ENCODE data around the gene ZNF286A. TPM values are rescaled to one million over a fixed set of nuclear protein-coding genes. Genes with fewer than 3 reads are reported as not detected.

The ZNF286A gene
- polyA plus RNA-seq, 3 donors = 2.3 to 3.2 (median 2.9) TPM

DNA sequence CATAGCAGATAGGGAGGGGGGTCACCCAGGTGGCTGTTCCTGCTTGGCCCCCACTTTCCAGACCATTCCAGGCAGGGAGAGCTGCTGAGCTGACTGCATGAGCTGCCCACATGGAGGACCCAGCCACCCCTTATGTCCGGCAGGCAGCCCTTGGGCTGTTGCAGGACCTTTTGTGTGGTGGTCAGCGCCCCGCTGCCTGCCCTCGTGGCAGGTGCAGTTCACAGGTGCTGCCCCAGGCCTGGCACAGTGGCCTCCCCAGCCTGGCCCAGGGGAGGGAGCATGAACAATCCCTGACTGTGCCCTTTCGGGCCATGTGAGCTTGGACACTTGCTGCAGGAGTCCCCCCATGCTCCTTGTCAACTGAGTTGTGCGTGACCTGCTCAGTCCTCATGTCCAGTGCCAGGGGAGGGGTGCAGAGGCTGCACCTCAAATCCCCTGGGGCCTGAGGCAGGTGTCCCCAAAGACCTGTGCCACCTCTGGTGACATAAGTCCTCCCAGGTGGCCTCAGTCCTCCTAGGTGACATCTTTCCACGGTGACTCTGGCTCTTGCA is 41.1 kb downstream of the ZNF286A start:
- 98% methylated on average over 7 of the region's 7 CpGs for WGBS (ENCODE audit: insufficient coverage)

GRCh38 chr17:15741624-15742023 is 42.1 kb downstream of the ZNF286A start:
- intact Hi-C loops (cut with micrococcal nuclease) = no loop called here
- H3K4me3 ChIP-seq (replicated peaks in 1 of 3; ENCODE audit: low read depth in 2 of 3, low read length in 3 of 3) = no peak overlapping the region
- 93% methylated on average over 2 of the region's 9 CpGs for WGBS (ENCODE audit: insufficient coverage)

More for the DNA sequence above, 41.1 kb downstream of the ZNF286A start:
- no peak overlapping the region for H3K4me2 ChIP-seq (replicated peaks; ENCODE audit: extremely low read depth, low read length, poor library complexity, severe bottlenecking)
- Mint-ChIP-seq H3K4me1 (no peaks in the 10 kb centered on the region), H3K27me3 (ENCODE audit: low read depth in 3 of 3) (peaks cover 2 to 5% (median 5%) of the 10 kb centered on the region in 3 donors), H3K36me3 (no peaks in the 10 kb centered on the region), H3K9me3 (peaks cover 0 to 21% (median 5%) of the 10 kb centered on the region in 7 donors), H3K27ac (no peak overlapping the region), H3K4me3 (no peak overlapping the region)
- H3K27me3 ChIP-seq (ENCODE audit: control insufficient read depth in 2 of 2, insufficient read depth in 2 of 2, low read length in 2 of 2) = no peaks in the 10 kb centered on the region
- no peaks in the 10 kb centered on the region for H3K9me3 ChIP-seq (replicated peaks in 1 of 2; ENCODE audit: control insufficient read depth in 1 of 2, insufficient read depth in 1 of 2, low read length in 2 of 2)
- no peak for DNase-seq
- H2AFZ ChIP-seq (ENCODE audit: insufficient read depth, low read depth, low read length, poor library complexity, severe bottlenecking) = no peak overlapping the region
- H3K27ac ChIP-seq (ENCODE audit: low read depth in 1 of 2, low read length in 2 of 2) = no peak overlapping the region
- H3K4me1 ChIP-seq (ENCODE audit: control insufficient read depth in 1 of 2, insufficient read depth in 2 of 2, low read length in 2 of 2) = no peaks in the 10 kb centered on the region
- no peaks in the 10 kb centered on the region for H3K79me2 ChIP-seq (ENCODE audit: insufficient read depth, low read length)
- H3K36me3 ChIP-seq (replicated peaks in 1 of 2; ENCODE audit: control insufficient read depth in 1 of 2, insufficient read depth in 2 of 2, low read length in 2 of 2) = no peaks in the 10 kb centered on the region
- no peak overlapping the region for H3K9ac ChIP-seq (ENCODE audit: insufficient read depth, low read length, poor library complexity, severe bottlenecking)
- TF ChIP-seq, protein P1, sequence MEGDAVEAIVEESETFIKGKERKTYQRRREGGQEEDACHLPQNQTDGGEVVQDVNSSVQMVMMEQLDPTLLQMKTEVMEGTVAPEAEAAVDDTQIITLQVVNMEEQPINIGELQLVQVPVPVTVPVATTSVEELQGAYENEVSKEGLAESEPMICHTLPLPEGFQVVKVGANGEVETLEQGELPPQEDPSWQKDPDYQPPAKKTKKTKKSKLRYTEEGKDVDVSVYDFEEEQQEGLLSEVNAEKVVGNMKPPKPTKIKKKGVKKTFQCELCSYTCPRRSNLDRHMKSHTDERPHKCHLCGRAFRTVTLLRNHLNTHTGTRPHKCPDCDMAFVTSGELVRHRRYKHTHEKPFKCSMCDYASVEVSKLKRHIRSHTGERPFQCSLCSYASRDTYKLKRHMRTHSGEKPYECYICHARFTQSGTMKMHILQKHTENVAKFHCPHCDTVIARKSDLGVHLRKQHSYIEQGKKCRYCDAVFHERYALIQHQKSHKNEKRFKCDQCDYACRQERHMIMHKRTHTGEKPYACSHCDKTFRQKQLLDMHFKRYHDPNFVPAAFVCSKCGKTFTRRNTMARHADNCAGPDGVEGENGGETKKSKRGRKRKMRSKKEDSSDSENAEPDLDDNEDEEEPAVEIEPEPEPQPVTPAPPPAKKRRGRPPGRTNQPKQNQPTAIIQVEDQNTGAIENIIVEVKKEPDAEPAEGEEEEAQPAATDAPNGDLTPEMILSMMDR (IDR thresholded peaks at IDR 0.05) = no peak
- H3K4me3 ChIP-seq (replicated peaks in 1 of 3; ENCODE audit: low read depth in 2 of 3, low read length in 3 of 3) = no peak overlapping the region
- H4K20me1 ChIP-seq (ENCODE audit: insufficient read depth, low read length) = no peaks in the 10 kb centered on the region
- intact Hi-C loops (cut with micrococcal nuclease) = no loop called here

More at GRCh38 chr17:15741624-15742023, 42.1 kb downstream of the ZNF286A start:
- no peak overlapping the region for H3K27ac ChIP-seq (ENCODE audit: low read depth in 1 of 2, low read length in 2 of 2)
- no peak overlapping the region for H3K9ac ChIP-seq (ENCODE audit: insufficient read depth, low read length, poor library complexity, severe bottlenecking)
- Mint-ChIP-seq H3K27me3 (ENCODE audit: low read depth in 3 of 3) (peaks cover 5 to 6% (median 5%) of the 10 kb centered on the region in 3 donors), H3K4me1 (no peaks in the 10 kb centered on the region), H3K27ac (no peak overlapping the region), H3K4me3 (no peak overlapping the region), H3K36me3 (no peaks in the 10 kb centered on the region), H3K9me3 (peaks cover 0 to 19% (median 5%) of the 10 kb centered on the region in 7 donors)
- no peak for DNase-seq
- H3K36me3 ChIP-seq (replicated peaks in 1 of 2; ENCODE audit: control insufficient read depth in 1 of 2, insufficient read depth in 2 of 2, low read length in 2 of 2) = no peaks in the 10 kb centered on the region
- H4K20me1 ChIP-seq (ENCODE audit: insufficient read depth, low read length) = no peaks in the 10 kb centered on the region
- H3K4me2 ChIP-seq (replicated peaks; ENCODE audit: extremely low read depth, low read length, poor library complexity, severe bottlenecking) = no peak overlapping the region
- H2AFZ ChIP-seq (ENCODE audit: insufficient read depth, low read depth, low read length, poor library complexity, severe bottlenecking) = no peak overlapping the region
- H3K4me1 ChIP-seq (ENCODE audit: control insufficient read depth in 1 of 2, insufficient read depth in 2 of 2, low read length in 2 of 2) = no peaks in the 10 kb centered on the region
- no peaks in the 10 kb centered on the region for H3K79me2 ChIP-seq (ENCODE audit: insufficient read depth, low read length)
- no peaks in the 10 kb centered on the region for H3K27me3 ChIP-seq (ENCODE audit: control insufficient read depth in 2 of 2, insufficient read depth in 2 of 2, low read length in 2 of 2)
- TF ChIP-seq, protein P1 (IDR thresholded peaks at IDR 0.05) = no peak
- H3K9me3 ChIP-seq (replicated peaks in 1 of 2; ENCODE audit: control insufficient read depth in 1 of 2, insufficient read depth in 1 of 2, low read length in 2 of 2) = no peaks in the 10 kb centered on the region

Data from CD14-positive monocyte (primary cell).